Endothelial cell of umbilical vein (primary cell): ENCODE data around the gene KCNQ5. TPM values are rescaled to one million over a fixed set of nuclear protein-coding genes. Genes with fewer than 3 reads are reported as not detected.

Source experiments
- BruUV-seq: library from RNA; stranded (reverse); fragments of 400-500 nt; replicated peaks from 2 replicates; lab custom pipeline; 2021; lab: Mats Ljungman, UMichigan
- CTCF ChIA-PET: fragments of 300-600, 350-600 bp; sonication (Branson Sonifier 250); formaldehyde crosslinking; loops from one replicate; lab custom pipeline; 2021; ENCODE audit warnings: antibody characterized with exemption, inconsistent platforms; lab: Charles Lee
- POLR2A ChIA-PET: fragments of 300-600, 350-600 bp; sonication (Branson Sonifier 250); formaldehyde crosslinking; loops from one replicate; lab custom pipeline; 2021; ENCODE audit warnings: antibody characterized with exemption, inconsistent platforms; lab: Charles Lee
- DNase-seq: peaks from one replicate; pipeline ENCODE4 v3.0.0-alpha.2; 2011; ENCODE audit warnings: low read depth, low spot score
- FAIRE-seq: peaks from 2 replicates; lab custom pipeline; 2011; peaks lifted over from hg19 to GRCh38; lab: Jason Lieb, UNC
- H2AFZ ChIP-seq: 2 replicates; pipeline ENCODE4 v1.6.0; 2012; ENCODE audit warnings: low read depth, low read length, control low read depth, inconsistent platforms
- H3K27ac ChIP-seq: 2 replicates; pipeline ENCODE4 v1.5.1; 2011; ENCODE audit warnings: low read depth, mild to moderate bottlenecking, control low read depth, low read length, moderate library complexity; ENCODE audit not compliant: insufficient read depth
- H3K27me3 ChIP-seq, 2 experiments: 2 replicates each; pipeline versions ENCODE4 v1.6.0 to v1.6.1; 2011; ENCODE audit warnings: low read length in 2 of 2, mixed read lengths in 1 of 2; ENCODE audit not compliant: control insufficient read depth in 2 of 2, insufficient read depth in 2 of 2
- H3K36me3 ChIP-seq, 2 experiments: 2 replicates in 1 of 2; 3 replicates in 1 of 2; pipeline ENCODE4 v1.5.1; 2011; ENCODE audit warnings: low read length in 2 of 2, mild to moderate bottlenecking in 1 of 2, moderate library complexity in 1 of 2; ENCODE audit not compliant: control insufficient read depth in 2 of 2, insufficient read depth in 2 of 2; ENCODE audit errors: extremely low read depth in 1 of 2
- H3K4me1 ChIP-seq: 3 replicates; pipeline ENCODE4 v1.5.1; 2011; ENCODE audit warnings: mild to moderate bottlenecking, low read length; ENCODE audit not compliant: control insufficient read depth, insufficient read depth; ENCODE audit errors: extremely low read depth
- H3K4me2 ChIP-seq: 2 replicates; pipeline ENCODE4 v1.6.1; 2011; ENCODE audit warnings: low read length, control low read depth, mixed read lengths; ENCODE audit not compliant: insufficient read depth
- H3K4me3 ChIP-seq, 3 experiments: fragments of 200-600 bp in 1 of 3; sonication (generic), shearing (Covaris generic) in 1 of 3; replicated peaks in 1 of 3; 2 replicates each; pipeline ENCODE4 v1.5.1; 2011 to 2016; ENCODE audit warnings: control low read depth in 3 of 3, low read length in 3 of 3, mild to moderate bottlenecking in 2 of 3, inconsistent platforms in 1 of 3, low read depth in 1 of 3, moderate library complexity in 1 of 3; ENCODE audit not compliant: insufficient read depth in 1 of 3
- H3K79me2 ChIP-seq: 2 replicates; pipeline ENCODE4 v1.6.0; 2012; ENCODE audit warnings: low read length, inconsistent platforms; ENCODE audit not compliant: control insufficient read depth, insufficient read depth
- H3K9ac ChIP-seq: replicated peaks from 2 replicates; pipeline ENCODE3; 2011; ENCODE audit warnings: low read length, control low read depth; ENCODE audit not compliant: insufficient read depth; ENCODE audit errors: extremely low read depth
- H3K9me1 ChIP-seq: replicated peaks from 3 replicates; pipeline ENCODE4 v1.6.0; 2011; ENCODE audit warnings: mild to moderate bottlenecking, low read length; ENCODE audit not compliant: control insufficient read depth, insufficient read depth; ENCODE audit errors: extremely low read depth
- H3K9me3 ChIP-seq: replicated peaks from 2 replicates; pipeline ENCODE4 v1.5.1; 2012; ENCODE audit warnings: low read length, inconsistent platforms; ENCODE audit not compliant: control insufficient read depth, insufficient read depth
- H4K20me1 ChIP-seq: replicated peaks from 2 replicates; pipeline ENCODE3; 2011; ENCODE audit warnings: mild to moderate bottlenecking, low read length; ENCODE audit not compliant: control insufficient read depth, insufficient read depth; ENCODE audit errors: extremely low read depth
- CTCF ChIP-seq, 2 donors: IDR thresholded peaks; 1 replicate in 1 of 2; 2 replicates in 1 of 2; pipeline ENCODE4 v1.5.1; 2011; ENCODE audit warnings: low read length in 2 of 2, mild to moderate bottlenecking in 2 of 2, moderate library complexity in 2 of 2, control low read depth in 1 of 2, inconsistent platforms in 1 of 2, low read depth in 1 of 2; ENCODE audit not compliant: insufficient read depth in 1 of 2; ENCODE audit errors: extremely low read depth in 1 of 2
- EZH2 ChIP-seq: IDR thresholded peaks from 2 replicates; pipeline ENCODE4 v1.6.1; 2012; ENCODE audit warnings: borderline replicate concordance, low read depth, mild to moderate bottlenecking, moderate library complexity, low read length, inconsistent platforms; ENCODE audit not compliant: severe bottlenecking
- FOS ChIP-seq: IDR thresholded peaks from 2 replicates; pipeline ENCODE4 v1.6.1; 2011; ENCODE audit warnings: mild to moderate bottlenecking, low read length, moderate library complexity, borderline replicate concordance; ENCODE audit not compliant: insufficient read depth
- GATA2 ChIP-seq: IDR thresholded peaks from 2 replicates; pipeline ENCODE4 v1.7.0; 2011; ENCODE audit warnings: low read depth, mild to moderate bottlenecking, moderate library complexity, mixed read lengths, low read length; ENCODE audit not compliant: insufficient read length, insufficient read depth
- JUN ChIP-seq: IDR thresholded peaks from 2 replicates; pipeline ENCODE4 v1.6.1; 2011; ENCODE audit warnings: borderline replicate concordance, low read depth; ENCODE audit not compliant: insufficient read length, insufficient read depth
- MYC ChIP-seq: IDR thresholded peaks from one replicate; pipeline ENCODE4 v1.6.1; 2011; ENCODE audit warnings: mild to moderate bottlenecking, low read depth, low read length
- POLR2A ChIP-seq: IDR thresholded peaks from 2 replicates; pipeline ENCODE4 v1.6.1; 2012; ENCODE audit warnings: low read depth, mild to moderate bottlenecking, control low read depth, low read length
- POLR2AphosphoS5 ChIP-seq: IDR thresholded peaks from 2 replicates; pipeline ENCODE4 v1.6.1; 2012; ENCODE audit warnings: low read depth, mild to moderate bottlenecking, control low read depth, low read length, moderate library complexity; ENCODE audit not compliant: insufficient read depth
- dilution Hi-C: fragments of 300-500 bp; cut with MboI; formaldehyde crosslinking; loops from one replicate; pipeline ENCODE4 v1.15.0; 2019; ENCODE audit warnings: low sequenced_read_pairs; ENCODE audit not compliant: extremely low pct_ligation_motif_present
- intact Hi-C: fragments of 100-400 bp; cut with micrococcal nuclease; formaldehyde crosslinking; loops from one replicate; pipeline ENCODE4 v1.10.0; 2022
- polyA plus RNA-seq, 4 experiments: library from polyadenylated mRNA; depleted of rRNA in 3 of 4; stranded (reverse) in 3 of 4; unstranded in 1 of 4; fragments of >200 nt; gene quantifications; 2 replicates each; pipeline versions ENCODE4 v1.2.1 to v1.2.3, GENCODE V29; 2011 to 2012; ENCODE audit warnings: missing spikeins in 1 of 4
- total RNA-seq: library from RNA; stranded (reverse); gene quantifications from 2 replicates; pipeline ENCODE4 v1.2.3, GENCODE V29; 2021
- TF ChIP-seq, protein P1 (sequence below): IDR thresholded peaks from 2 replicates; pipeline ENCODE4 v1.6.1; 2011; ENCODE audit not compliant: insufficient read depth, insufficient read length

KCNQ5 gene
- total and polyA plus RNA-seq, 2 donors (not counting 3 experiments of a cell fraction or from before 2014, with no cell fraction given): 0.22 TPM; not detected in 1

- CTCF ChIA-PET: interaction anchor here (0.9 kb wide), 1 partner anchor 16 kb away, joined by 3 read pairs; no protein-coding TSS in a partner anchor
- no peak overlapping the region for H3K4me3 ChIP-seq
- no peak overlapping the region for H2AFZ ChIP-seq
- no TSS peak for BruUV-seq
- H3K36me3 ChIP-seq: no peaks in the 10 kb centered on the region
- H3K9me1 ChIP-seq: no peaks in the 10 kb centered on the region
- no peaks in the 10 kb centered on the region for H3K27me3 ChIP-seq
- TF ChIP-seq POLR2A: no peak
- no peak for TF ChIP-seq EZH2
- no peak for TF ChIP-seq POLR2AphosphoS5
- no peak for TF ChIP-seq FOS
- TF ChIP-seq, protein P1, sequence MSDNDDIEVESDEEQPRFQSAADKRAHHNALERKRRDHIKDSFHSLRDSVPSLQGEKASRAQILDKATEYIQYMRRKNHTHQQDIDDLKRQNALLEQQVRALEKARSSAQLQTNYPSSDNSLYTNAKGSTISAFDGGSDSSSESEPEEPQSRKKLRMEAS: no peak
- no peak for TF ChIP-seq MYC
- no peak for TF ChIP-seq GATA2
- no peak for TF ChIP-seq JUN
- no peak for TF ChIP-seq CTCF (IDR thresholded peaks at IDR 0.05; ENCODE audit: extremely low read depth in 1 of 2, insufficient read depth in 1 of 2, low read depth in 1 of 2, low read length in 2 of 2)
- no peaks in the 10 kb centered on the region for H3K4me1 ChIP-seq
- no peak for DNase-seq
- H3K9me3 ChIP-seq: no peaks in the 10 kb centered on the region
- H3K9ac ChIP-seq: no peak overlapping the region
- POLR2A ChIA-PET: no interaction called here
- H3K79me2 ChIP-seq: no peaks in the 10 kb centered on the region
- no peak overlapping the region for H3K4me2 ChIP-seq
- FAIRE-seq: no peak
- dilution Hi-C loops (no loop called here), intact Hi-C loops (no loop called here)
- no peak overlapping the region for H3K27ac ChIP-seq
- no peaks in the 10 kb centered on the region for H4K20me1 ChIP-seq
Observed at GRCh38 chr6:73231986-73232391, 610.1 kb downstream of the KCNQ5 start.
